ENCODE measurements around the gene PTPA. TPM values are rescaled to one million over a fixed set of nuclear protein-coding genes. Genes with fewer than 3 reads are reported as not detected.

The PTPA gene
- total and polyA plus RNA-seq, 10 of the 15 experiments (the other 5 are each of a cell fraction or from before 2014, with no cell fraction given), result 1.6 to 111 (median 55.1) TPM

GRCh38 chr9:129174102-129174723 lies 63.0 kb downstream of the PTPA start:
- ChIA-PET CTCF (interaction anchor here (0.7 to 13.1 kb wide), 30 partner anchors 8 to 455 kb away, joined by 3 to 273 read pairs (median 8); partner anchors contain the start of genes C9orf50 and NTMT1), POLR2A (interaction anchor here (0.6 to 3.0 kb wide), 7 partner anchors 10 to 430 kb away, joined by 3 to 10 read pairs (median 3); no protein-coding TSS in a partner anchor), SMC1A (ENCODE audit: uncharacterized antibody, unreplicated experiment) (interaction anchor here (0.6 to 9.1 kb wide), 12 partner anchors 10 to 453 kb away, joined by 3 to 116 read pairs (median 5); partner anchors contain the start of gene NTMT1), RAD21 (ENCODE audit: unreplicated experiment) (interaction anchor here (0.7 to 10.4 kb wide), 21 partner anchors 13 to 450 kb away, joined by 3 to 197 read pairs (median 6); partner anchors contain the start of genes C9orf50 and NTMT1)
- Histone ChIP-seq H3K36me3 (ENCODE audit: control insufficient read depth in 2 of 2, insufficient read depth in 2 of 2, low read length in 1 of 2) (no peaks in the 10 kb centered on the region), H2AFZ (ENCODE audit: control insufficient read depth, low read depth, low read length) (peak overlapping the region; percentile 78), H3K4me1 (ENCODE audit: control insufficient read depth, insufficient read depth, low read length) (peaks cover 27% of the 10 kb centered on the region), H3K9ac (ENCODE audit: control insufficient read depth, insufficient read depth, low read length) (peak overlapping the region; percentile 57; the same call in 1 of the 2 replicates), H3K9me3 (replicated peaks; ENCODE audit: control insufficient read depth, insufficient read depth, low read length) (no peaks in the 10 kb centered on the region), H3K4me3 (peak overlapping the region; percentile 81), H3K27ac (ENCODE audit: control insufficient read depth, insufficient read depth) (no peak overlapping the region), H3K4me2 (ENCODE audit: control insufficient read depth, insufficient read depth) (peak overlapping the region; percentile 98), H3K27me3 (replicated peaks in 1 of 2; ENCODE audit: control insufficient read depth in 2 of 2, insufficient read depth in 2 of 2, low read length in 1 of 2) (peaks cover 2 to 3% of the 10 kb centered on the region in 2 experiments; a peak in 2 of 4 replicates), H4K20me1 (ENCODE audit: control insufficient read depth, insufficient read depth) (no peaks in the 10 kb centered on the region), H3K79me2 (ENCODE audit: control insufficient read depth, insufficient read depth, low read length) (no peaks in the 10 kb centered on the region)
- peak; percentile 55 for ATAC-seq
- intact Hi-C loops (cut with micrococcal nuclease; ENCODE audit: unreplicated experiment), result loop anchor here (2.0 to 10.0 kb wide), 3 partner anchors 33 to 441 kb away; no protein-coding TSS in a partner anchor
- FAIRE-seq, result no peak
- in situ Hi-C loops (cut with MboI), result loop anchor here (5.0 kb wide), 1 partner anchor 438 kb away; no protein-coding TSS in a partner anchor
- no TSS peak for BruUV-seq (replicated peaks)
- under 1% methylated on average over 33 of the region's 55 CpGs for WGBS (ENCODE audit: insufficient coverage, insufficient replicate concordance, low lambda C conversion rate, missing lambda C conversion rate)
- DNase-seq (ENCODE audit: low read depth, low spot score), result no peak
- TF ChIP-seq CREB1 (IDR thresholded peaks at IDR 0.05; ENCODE audit: low read depth) (0 out of 2 replicates have a peak, but pooled peaks have one; percentile 23), TCF3 (IDR thresholded peaks at IDR 0.05; ENCODE audit: borderline replicate concordance, insufficient read depth, low read depth, low read length) (no peak), TARDBP (IDR thresholded peaks at IDR 0.05; ENCODE audit: borderline replicate concordance) (no peak), LARP7 (IDR thresholded peaks at IDR 0.05) (peak; percentile 55; the same call in 1 of the 2 replicates), HDAC2 (IDR thresholded peaks at IDR 0.05) (no peak), RBBP5 (conservative IDR thresholded peaks at IDR 0.05) (no peak), CUX1 (IDR thresholded peaks at IDR 0.05; ENCODE audit: insufficient replicate concordance, low read depth, low read length) (no peak), ZNF592 (IDR thresholded peaks at IDR 0.05) (no peak), RAD21 (IDR thresholded peaks at IDR 0.05; ENCODE audit: insufficient read depth, low read depth, low read length) (peak; percentile 94), ZNF384 (IDR thresholded peaks at IDR 0.05; ENCODE audit: borderline replicate concordance, low read depth, low read length) (no peak), IKZF1 (conservative IDR thresholded peaks at IDR 0.05) (peak; percentile 92), MXI1 (IDR thresholded peaks at IDR 0.05; ENCODE audit: low read depth, low read length) (no peak), GATAD2B (conservative IDR thresholded peaks at IDR 0.05; ENCODE audit: low read depth) (peak; percentile 93), NBN (IDR thresholded peaks at IDR 0.05) (peak; percentile 31; the same call in 1 of the 2 replicates), NFIC (IDR thresholded peaks at IDR 0.05; ENCODE audit: low read depth, low read length) (no peak)
